Measurements from ENCODE around the gene ERVH48-1. TPM values are rescaled to one million over a fixed set of nuclear protein-coding genes. Genes with fewer than 3 reads are reported as not detected.

The ERVH48-1 gene
- total RNA-seq, 1 donor from 2014 or later: not detected

GRCh38 chr21:42887326-42887725 lies 38.1 kb downstream of the ERVH48-1 start:
- H3K27me3 ChIP-seq: no peaks in the 10 kb centered on the region

GRCh38 chr21:42883921-42884320 lies 41.5 kb downstream of the ERVH48-1 start:
- peaks cover 11% of the 10 kb centered on the region for H3K4me1 Mint-ChIP-seq
- Histone ChIP-seq H3F3A (ENCODE audit: low read depth) (peaks cover 5% of the 10 kb centered on the region), H3K4me1 (peaks cover 5% of the 10 kb centered on the region), H3K36me3 (no peaks in the 10 kb centered on the region), H3K27ac (no peak overlapping the region), H2AFZ (replicated peaks) (no peak overlapping the region), H3K4me2 (no peak overlapping the region), H4K20me1 (ENCODE audit: low read depth) (no peaks in the 10 kb centered on the region), H3K79me2 (ENCODE audit: low read depth) (peaks cover 17% of the 10 kb centered on the region), H3K9ac (no peak overlapping the region), H3K4me3 (no peak overlapping the region), H3K27me3 (no peaks in the 10 kb centered on the region), H3K9me3 (ENCODE audit: low read depth) (no peaks in the 10 kb centered on the region)
- H3K4me3 Mint-ChIP-seq: no peak overlapping the region
- no peak for DNase-seq (ENCODE audit: low spot score)
- H3K27me3 Mint-ChIP-seq (ENCODE audit: insufficient read depth, low read depth): peaks cover 2% of the 10 kb centered on the region
- TF ChIP-seq EZH2 (IDR thresholded peaks at IDR 0.05) (no peak), EZH2phosphoT487 (IDR thresholded peaks at IDR 0.05) (no peak), CTCF (IDR thresholded peaks at IDR 0.05) (no peak)
- no peaks in the 10 kb centered on the region for H3K9me3 Mint-ChIP-seq
- no peak overlapping the region for H3K27ac Mint-ChIP-seq
- peaks cover 7% of the 10 kb centered on the region for H3K36me3 Mint-ChIP-seq

More at GRCh38 chr21:42887326-42887725, 38.1 kb downstream of the ERVH48-1 start:
- no peak overlapping the region for H3K4me3 Mint-ChIP-seq
- Histone ChIP-seq H3K4me3 (no peak overlapping the region), H4K20me1 (ENCODE audit: low read depth) (no peaks in the 10 kb centered on the region), H3K4me1 (no peaks in the 10 kb centered on the region), H3K27ac (no peak overlapping the region), H2AFZ (replicated peaks) (no peak overlapping the region), H3K36me3 (no peaks in the 10 kb centered on the region), H3K79me2 (ENCODE audit: low read depth) (no peaks in the 10 kb centered on the region), H3F3A (ENCODE audit: low read depth) (peaks cover 2% of the 10 kb centered on the region), H3K9ac (no peak overlapping the region), H3K9me3 (ENCODE audit: low read depth) (no peaks in the 10 kb centered on the region), H3K4me2 (no peak overlapping the region)
- DNase-seq (ENCODE audit: low spot score): no peak
- peaks cover under 1% of the 10 kb centered on the region for H3K27me3 Mint-ChIP-seq (ENCODE audit: insufficient read depth, low read depth)
- H3K4me1 Mint-ChIP-seq: peaks cover 2% of the 10 kb centered on the region
- no peaks in the 10 kb centered on the region for H3K9me3 Mint-ChIP-seq
- H3K27ac Mint-ChIP-seq: no peak overlapping the region
- no peak for TF ChIP-seq EZH2phosphoT487 (IDR thresholded peaks at IDR 0.05)
- no peak for TF ChIP-seq CTCF (IDR thresholded peaks at IDR 0.05)
- TF ChIP-seq EZH2 (IDR thresholded peaks at IDR 0.05): no peak
- peaks cover 6% of the 10 kb centered on the region for H3K36me3 Mint-ChIP-seq

DNA sequence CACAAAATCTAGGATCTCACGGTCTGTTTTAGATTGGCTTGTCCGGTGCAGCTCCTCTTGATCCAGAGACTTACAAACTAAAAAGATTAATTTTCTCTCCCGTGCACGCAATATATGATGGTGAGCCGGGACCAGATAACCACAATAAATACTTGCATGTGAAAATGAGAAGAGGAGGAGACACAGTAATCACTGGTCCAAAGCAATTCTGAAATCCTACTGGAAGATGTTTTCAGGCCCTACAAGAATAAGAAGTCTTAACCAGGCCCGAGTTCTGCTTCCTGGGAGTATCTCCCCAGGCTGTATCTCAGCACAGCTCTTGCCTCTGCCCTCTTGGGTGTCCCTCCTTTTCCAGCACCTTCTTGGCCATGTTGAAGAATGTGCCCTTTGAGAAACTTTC lies 45.1 kb downstream of the ERVH48-1 start:
- Mint-ChIP-seq H3K36me3 (peaks cover 12% of the 10 kb centered on the region), H3K4me3 (peak overlapping the region; percentile 95), H3K4me1 (peaks cover 18% of the 10 kb centered on the region), H3K9me3 (no peaks in the 10 kb centered on the region), H3K27me3 (ENCODE audit: insufficient read depth, low read depth) (peaks cover 2% of the 10 kb centered on the region), H3K27ac (peak overlapping the region; percentile 32)
- H4K20me1 ChIP-seq (ENCODE audit: low read depth): no peaks in the 10 kb centered on the region
- H3K4me3 ChIP-seq: peak overlapping the region; percentile 79
- no peak overlapping the region for H2AFZ ChIP-seq (replicated peaks)
- H3K9ac ChIP-seq: peak overlapping the region; percentile 65
- no peaks in the 10 kb centered on the region for H3K9me3 ChIP-seq (ENCODE audit: low read depth)
- peaks cover 10% of the 10 kb centered on the region for H3K4me1 ChIP-seq
- no peaks in the 10 kb centered on the region for H3K36me3 ChIP-seq
- H3K4me2 ChIP-seq: peak overlapping the region; percentile 86
- peaks cover 14% of the 10 kb centered on the region for H3F3A ChIP-seq (ENCODE audit: low read depth)
- H3K27me3 ChIP-seq: no peaks in the 10 kb centered on the region
- DNase-seq (ENCODE audit: low spot score): no peak
- TF ChIP-seq EZH2phosphoT487 (IDR thresholded peaks at IDR 0.05) (no peak), CTCF (IDR thresholded peaks at IDR 0.05) (no peak), EZH2 (IDR thresholded peaks at IDR 0.05) (no peak)
- no peak overlapping the region for H3K27ac ChIP-seq
- peaks cover 41% of the 10 kb centered on the region for H3K79me2 ChIP-seq (ENCODE audit: low read depth)

All from neural progenitor cell (in vitro differentiated cells).